ENCODE results near the gene LRCH1.

DNA sequence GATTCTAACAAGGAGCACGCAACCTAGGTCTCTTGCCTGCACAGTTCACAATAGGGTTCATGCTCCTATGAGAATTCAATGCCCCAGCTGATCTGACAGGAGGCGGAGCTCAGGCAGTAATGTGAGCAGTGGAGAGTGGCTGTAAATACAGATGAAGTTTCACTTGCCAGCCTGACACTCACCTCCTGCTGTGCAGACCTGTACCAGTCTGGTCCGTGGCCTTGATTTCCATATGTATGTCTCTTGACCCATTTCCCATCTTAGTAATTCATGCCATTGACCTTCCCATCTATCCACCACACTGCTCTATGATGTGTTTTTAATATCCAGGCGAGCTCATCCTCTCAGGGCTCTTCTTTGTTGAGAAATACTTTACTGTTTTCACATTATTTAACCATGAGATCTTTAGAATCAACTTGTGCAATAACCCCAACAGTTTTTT is 95.2 kb downstream of the LRCH1 start:
- TF ChIP-seq, protein P1, sequence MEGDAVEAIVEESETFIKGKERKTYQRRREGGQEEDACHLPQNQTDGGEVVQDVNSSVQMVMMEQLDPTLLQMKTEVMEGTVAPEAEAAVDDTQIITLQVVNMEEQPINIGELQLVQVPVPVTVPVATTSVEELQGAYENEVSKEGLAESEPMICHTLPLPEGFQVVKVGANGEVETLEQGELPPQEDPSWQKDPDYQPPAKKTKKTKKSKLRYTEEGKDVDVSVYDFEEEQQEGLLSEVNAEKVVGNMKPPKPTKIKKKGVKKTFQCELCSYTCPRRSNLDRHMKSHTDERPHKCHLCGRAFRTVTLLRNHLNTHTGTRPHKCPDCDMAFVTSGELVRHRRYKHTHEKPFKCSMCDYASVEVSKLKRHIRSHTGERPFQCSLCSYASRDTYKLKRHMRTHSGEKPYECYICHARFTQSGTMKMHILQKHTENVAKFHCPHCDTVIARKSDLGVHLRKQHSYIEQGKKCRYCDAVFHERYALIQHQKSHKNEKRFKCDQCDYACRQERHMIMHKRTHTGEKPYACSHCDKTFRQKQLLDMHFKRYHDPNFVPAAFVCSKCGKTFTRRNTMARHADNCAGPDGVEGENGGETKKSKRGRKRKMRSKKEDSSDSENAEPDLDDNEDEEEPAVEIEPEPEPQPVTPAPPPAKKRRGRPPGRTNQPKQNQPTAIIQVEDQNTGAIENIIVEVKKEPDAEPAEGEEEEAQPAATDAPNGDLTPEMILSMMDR (IDR thresholded peaks at IDR 0.05 in 2 of 3, conservative IDR thresholded peaks at IDR 0.05 in 1 of 3; ENCODE audit: control insufficient read depth in 2 of 3, extremely low read depth in 1 of 3, insufficient read depth in 1 of 3, low read depth in 3 of 3, low read length in 3 of 3), result no peak
- TF ChIP-seq, protein P2, sequence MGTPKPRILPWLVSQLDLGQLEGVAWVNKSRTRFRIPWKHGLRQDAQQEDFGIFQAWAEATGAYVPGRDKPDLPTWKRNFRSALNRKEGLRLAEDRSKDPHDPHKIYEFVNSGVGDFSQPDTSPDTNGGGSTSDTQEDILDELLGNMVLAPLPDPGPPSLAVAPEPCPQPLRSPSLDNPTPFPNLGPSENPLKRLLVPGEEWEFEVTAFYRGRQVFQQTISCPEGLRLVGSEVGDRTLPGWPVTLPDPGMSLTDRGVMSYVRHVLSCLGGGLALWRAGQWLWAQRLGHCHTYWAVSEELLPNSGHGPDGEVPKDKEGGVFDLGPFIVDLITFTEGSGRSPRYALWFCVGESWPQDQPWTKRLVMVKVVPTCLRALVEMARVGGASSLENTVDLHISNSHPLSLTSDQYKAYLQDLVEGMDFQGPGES (IDR thresholded peaks at IDR 0.05), result no peak
- no peak for TF ChIP-seq POLR2A (IDR thresholded peaks at IDR 0.05; ENCODE audit: low read depth, low read length)
- TF ChIP-seq ZNF274 (IDR thresholded peaks at IDR 0.05; ENCODE audit: insufficient read depth, insufficient read length), result no peak
- TF ChIP-seq EZH2 (IDR thresholded peaks at IDR 0.05; ENCODE audit: borderline replicate concordance, control insufficient read depth, low read depth, low read length), result no peak
- TF ChIP-seq POLR2AphosphoS5 (IDR thresholded peaks at IDR 0.05; ENCODE audit: low read length), result no peak
- no peak for TF ChIP-seq ATF7 (IDR thresholded peaks at IDR 0.05; ENCODE audit: low read depth)
- TF ChIP-seq, protein P3, sequence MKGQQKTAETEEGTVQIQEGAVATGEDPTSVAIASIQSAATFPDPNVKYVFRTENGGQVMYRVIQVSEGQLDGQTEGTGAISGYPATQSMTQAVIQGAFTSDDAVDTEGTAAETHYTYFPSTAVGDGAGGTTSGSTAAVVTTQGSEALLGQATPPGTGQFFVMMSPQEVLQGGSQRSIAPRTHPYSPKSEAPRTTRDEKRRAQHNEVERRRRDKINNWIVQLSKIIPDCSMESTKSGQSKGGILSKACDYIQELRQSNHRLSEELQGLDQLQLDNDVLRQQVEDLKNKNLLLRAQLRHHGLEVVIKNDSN (IDR thresholded peaks at IDR 0.05; ENCODE audit: borderline replicate concordance, extremely low read length, insufficient read depth, low read depth, low read length), result no peak
- TF ChIP-seq STAT3 (IDR thresholded peaks at IDR 0.05; ENCODE audit: low read depth, low read length), result no peak
- no peak for TF ChIP-seq NFYB (IDR thresholded peaks at IDR 0.05; ENCODE audit: insufficient read depth, low read depth, low read length)
- no peak for TF ChIP-seq HCFC1 (IDR thresholded peaks at IDR 0.05; ENCODE audit: low read length)

Measured in GM12878 (cell line).